HG02981 (cell line): ENCODE measurements around the gene SBK1.
"Not testable (repeated sequence)": the region's sequence is repeated elsewhere in the genome, so short reads cannot be mapped to it uniquely, and the experiment has no call there.

ENCODE experiments used
- ATAC-seq: cut with Tn5 transposase; IDR thresholded peaks from one replicate; pipeline ENCODE4 v1.9.1; 2021; ENCODE audit warnings: mild to moderate bottlenecking, moderate library complexity; ENCODE audit not compliant: unreplicated experiment

SBK1 gene

DNA sequence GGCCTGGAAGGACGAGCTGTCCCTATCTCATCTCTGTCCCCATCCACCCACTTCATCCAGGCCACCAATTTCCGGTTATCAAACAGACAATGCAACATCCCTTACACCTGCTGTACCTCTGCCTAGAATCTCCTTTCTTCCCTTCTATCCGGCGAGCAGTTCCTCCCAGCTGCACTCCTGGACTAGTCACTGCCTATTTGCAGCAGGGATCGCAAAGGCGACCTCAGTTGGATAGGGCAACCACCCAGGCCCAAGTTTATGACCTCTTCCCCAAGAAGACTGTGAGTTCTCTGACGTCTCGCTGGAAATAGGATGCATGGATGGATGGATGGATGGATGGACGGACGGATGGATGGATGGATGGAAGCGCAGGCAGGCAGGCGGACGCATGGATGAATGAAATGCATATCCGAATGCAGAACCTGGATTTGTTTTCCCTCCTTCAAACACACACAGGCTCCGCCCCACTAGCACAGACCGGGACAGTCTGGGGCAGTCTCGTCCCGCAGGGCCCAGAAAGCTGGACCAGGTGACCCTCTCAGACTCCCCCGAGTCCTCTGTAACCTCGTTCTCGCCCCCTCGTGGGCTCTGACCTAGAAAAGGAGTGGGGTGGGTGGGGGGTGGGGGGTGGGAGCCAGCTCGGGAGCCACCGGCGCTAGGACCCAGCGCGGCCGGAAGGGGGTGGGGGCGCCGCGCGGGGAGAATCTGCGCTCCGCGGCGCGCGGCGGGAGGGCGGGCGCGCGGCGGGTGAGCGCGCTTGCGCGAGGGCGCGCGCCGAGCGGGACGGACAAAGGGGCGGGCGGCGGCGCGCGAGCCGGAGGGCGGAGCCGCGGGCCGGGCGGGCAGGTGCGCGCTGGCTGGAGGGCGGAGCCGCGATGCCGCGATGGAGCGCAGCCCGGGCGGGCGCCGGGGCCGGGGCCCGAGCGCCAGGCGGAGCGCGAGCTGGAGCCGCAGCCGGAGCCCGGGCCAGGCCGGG is at the start of gene SBK1:
Gene SBK1 (plus strand): TSS at position 875 of the 976 bp plus-strand sequence. CDS start 24,867 bp downstream, outside the sequence.
- peak; percentile 89 for ATAC-seq

DNA sequence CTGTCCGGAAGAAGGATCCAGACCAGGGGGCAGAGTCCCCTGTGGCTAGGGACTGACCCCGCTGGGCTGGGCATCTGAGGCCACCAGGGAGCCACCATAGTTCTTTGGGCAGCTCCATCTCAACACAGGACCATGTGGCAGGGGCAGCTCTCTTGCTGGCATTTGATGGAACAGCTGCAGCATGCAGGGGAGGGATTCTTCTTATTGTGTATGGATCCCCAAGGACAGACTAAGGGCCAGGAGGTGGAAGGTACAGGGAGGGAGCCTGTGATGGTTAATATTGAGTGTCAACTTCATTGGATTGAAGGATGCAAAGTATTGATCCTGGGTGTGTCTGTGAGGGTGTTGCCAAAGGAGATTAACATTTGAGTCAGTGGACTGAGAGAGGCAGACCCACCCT is 42.8 kb upstream of the SBK1 start:
- ATAC-seq = not testable (repeated sequence)

DNA sequence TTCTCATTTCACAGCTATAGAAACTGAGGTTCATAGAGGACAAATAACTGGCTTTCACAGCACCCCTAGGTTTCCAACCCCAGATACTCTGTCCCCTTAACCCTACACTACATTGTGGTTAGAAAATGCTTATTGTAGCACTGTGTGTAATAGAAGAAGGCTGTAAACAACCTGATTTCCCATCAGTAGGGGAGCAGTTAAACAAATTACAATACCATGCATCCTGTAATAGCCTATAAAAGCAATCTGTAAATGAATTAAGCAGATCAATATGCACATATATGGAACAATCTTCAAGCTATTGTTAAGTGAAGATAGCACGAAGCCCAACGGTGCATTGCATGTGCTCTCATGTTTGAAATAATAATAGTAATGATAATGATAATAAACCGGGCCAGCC is 41.3 kb upstream of the SBK1 start:
- no peak for ATAC-seq

DNA sequence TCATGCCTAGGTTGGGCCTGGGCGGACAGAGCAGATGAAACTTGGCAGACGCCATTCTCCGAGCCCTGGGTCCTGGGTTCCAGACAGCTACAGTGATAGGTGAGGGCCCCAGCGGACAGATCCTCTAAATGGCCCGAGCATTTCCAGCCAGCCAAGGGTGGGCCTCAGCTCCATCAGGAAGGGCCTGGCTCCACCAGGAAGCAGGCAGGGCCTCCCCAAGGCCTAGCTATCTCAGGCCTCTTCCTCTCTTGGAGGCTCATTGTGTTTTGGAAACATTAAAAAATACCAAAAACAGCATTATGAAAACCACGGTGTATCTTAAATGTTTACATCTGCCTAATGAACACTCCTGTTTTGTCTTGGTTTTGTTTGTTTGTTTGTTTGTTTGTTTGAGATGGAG is 38.2 kb upstream of the SBK1 start:
- no peak for ATAC-seq

DNA sequence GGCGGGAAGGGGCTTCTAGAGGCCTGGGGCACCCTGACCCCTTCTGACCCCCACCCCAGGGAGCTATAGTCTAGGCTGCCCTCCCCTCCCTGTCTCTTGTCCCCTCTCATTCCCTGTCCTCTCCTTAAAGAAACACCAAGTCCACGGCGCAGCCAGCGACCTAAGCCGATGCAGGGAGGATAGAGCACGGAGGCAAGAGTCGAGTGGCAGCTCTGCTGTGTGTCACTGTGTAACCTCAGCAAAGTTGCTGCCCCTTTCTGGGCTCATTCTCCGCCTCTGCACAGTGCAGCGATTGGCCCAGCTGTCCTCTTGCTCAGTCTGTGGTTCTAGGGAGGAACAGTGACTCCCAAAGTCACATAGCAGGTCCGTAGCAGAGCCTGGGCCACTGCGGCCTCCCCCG is 36.5 kb upstream of the SBK1 start:
- no peak for ATAC-seq

DNA sequence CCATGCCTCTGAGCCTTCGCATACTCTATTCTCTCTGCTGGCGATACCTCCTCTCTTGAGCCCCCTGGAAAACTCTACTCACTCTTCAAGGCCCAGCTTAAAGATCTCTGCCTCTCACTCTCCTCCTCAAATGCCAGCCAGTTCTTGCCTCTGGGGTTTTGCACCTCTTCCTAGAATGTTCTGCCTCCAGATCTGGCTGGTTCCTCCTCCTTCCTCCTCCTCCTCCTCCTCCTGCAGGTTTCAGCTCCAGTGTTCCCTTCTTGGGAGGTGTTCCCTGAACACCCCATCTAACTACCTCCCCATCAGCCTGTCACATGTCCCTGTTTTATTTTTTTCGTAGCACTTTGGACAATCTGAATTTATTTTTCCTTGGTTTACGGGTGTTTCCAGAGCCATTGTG is 35.1 kb upstream of the SBK1 start:
- no peak for ATAC-seq

DNA sequence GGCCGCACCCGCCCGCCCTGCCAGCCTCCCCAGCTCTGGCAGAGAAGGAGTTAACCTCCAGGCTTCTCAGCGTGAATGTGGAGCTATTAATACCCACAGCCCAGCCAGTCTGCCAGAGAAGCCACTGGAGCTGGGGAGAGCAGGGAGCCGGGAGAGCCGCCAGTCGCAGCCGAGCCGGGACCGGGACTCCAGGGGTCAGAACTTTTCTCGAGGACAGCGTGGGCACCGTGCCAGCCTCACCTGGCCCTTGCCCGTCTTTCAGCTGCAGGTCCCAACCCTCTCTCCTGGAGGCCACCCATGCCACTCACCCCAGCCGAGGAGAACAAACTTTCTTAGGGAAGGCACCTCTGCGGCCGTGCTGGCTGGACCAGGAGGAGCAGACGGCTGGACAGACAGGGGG is 33.8 kb upstream of the SBK1 start:
- no peak for ATAC-seq

DNA sequence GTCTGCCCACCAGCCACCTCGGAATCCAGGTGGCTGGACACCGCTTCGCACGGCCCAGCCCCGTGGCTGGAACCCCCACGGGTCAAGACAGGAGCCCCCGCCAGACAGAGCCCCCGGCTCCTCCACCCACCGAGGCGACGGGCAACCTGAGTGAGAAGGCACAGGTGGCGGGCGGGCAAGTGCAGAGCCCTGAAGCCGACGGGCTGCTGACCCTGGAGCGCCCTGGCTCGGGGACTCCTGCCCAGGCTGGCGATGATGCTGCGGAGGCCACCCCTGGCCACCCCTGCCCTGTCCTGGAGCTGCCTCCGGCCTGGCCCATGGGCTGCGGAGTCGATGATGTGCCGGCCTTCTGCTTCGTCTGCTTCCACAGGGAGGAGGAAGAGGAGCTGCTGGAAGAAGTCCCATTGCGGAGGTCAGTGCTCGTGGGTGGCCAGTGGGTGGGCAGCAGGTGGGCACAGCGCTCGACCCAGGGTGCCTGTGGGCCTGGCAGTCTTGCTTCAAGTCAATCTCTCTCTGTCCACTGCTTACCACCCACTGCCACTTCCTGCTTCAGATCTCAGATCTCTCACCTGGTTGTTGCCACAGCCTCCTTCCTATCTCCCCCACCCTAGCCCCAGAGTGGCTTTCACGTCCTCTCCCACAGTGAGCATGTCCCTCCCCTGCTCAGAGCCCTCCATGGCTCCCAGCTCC is 33.1 kb upstream of the SBK1 start:
- no peak for ATAC-seq

DNA sequence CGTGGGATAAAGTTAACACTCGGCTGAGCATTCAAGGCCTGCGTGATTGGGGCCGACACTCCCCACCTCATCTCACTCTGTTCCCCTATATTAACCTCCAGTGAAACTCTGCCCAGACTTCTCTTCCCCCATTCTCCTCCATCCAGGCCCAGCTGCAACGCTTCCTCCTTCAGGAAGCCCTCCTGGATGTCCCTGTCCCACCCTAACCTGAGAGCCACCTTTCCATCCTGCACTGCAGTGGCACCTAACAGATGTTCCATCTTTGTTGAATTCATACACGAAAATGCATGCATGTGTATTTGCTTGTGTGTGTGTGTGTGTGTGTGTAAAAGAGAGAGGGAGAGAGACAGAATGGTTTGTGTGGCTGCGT is 32.6 kb upstream of the SBK1 start:
- ATAC-seq = no peak

DNA sequence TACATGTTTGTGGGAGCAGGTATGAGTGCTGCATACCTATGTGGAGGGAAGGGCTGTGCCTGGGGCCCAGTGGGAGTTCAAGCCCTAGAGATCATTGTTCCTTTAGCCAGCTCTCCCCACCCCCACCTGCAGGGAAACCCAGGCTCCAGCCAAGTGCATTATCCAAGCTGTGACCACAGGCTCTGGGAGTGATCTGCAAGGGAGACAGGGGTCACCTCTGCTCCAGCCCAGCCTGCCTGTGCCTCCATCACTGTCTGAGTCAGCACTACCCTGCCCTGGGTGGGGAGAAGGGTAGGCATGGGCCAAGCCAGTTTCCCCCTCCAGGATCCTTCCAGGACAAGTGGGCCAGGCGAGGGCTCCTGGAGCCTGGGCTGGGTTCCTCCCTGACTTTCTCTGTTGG is 32.1 kb upstream of the SBK1 start:
- ATAC-seq = no peak

DNA sequence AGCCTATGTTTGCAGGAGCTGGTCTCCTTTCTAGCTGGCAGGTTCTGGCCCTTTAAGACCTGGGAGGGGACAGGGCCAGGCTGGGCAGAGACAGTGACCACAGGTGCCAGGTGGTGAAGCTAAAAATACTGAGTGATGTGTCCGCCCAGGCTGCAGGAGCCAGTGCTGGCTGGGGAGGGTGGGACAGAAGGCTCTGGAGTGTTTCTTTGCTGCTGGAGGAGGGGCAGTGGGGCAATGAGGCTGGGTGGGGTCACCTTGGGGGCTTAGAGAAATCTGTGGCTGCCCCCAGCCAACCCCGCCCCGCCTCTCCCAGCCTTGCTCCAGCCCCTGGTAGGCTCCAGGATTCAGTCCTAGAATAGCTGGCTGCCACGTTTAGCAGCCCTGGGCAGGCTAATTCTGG is 30.4 kb upstream of the SBK1 start:
- ATAC-seq = no peak

DNA sequence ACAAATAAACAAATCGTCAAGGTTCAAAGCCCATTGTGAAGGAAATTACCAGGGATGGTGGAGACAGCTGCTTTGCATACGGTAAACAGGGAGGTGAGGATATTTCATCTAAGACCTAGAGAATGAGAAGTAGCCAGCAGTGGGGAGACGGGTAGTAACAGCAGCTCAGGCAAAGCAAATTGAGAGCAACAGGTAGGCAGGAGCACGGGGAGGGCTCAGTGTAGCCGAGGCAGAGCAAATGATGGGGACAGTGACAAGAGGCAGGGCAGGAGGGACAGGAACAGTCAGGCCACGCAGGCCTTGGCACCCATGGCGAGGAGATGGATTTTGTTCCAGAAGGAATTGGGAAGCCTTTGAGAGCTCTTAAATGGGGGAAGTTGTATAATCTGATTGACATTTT is 29.0 kb upstream of the SBK1 start:
- no peak for ATAC-seq

DNA sequence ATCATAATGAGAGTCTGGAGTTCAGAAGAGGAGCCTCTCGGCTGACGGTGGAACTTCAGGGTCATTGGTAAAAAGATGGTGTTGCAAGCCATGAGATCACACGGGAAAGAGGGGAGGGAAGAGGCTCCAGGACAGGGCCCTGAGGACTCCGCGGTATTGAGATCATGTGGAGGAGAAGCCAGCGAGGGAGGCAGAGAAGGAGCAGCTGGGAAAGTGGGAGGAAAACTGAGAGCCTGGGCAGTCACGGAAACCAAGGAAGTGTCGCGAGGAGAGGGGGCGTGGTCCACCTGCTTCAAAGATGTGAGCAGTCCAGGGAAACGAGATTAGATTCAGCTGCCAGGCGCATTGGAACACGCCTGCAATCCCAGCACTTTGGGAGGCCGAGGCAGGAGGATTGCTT is 27.7 kb upstream of the SBK1 start:
- no peak for ATAC-seq

DNA sequence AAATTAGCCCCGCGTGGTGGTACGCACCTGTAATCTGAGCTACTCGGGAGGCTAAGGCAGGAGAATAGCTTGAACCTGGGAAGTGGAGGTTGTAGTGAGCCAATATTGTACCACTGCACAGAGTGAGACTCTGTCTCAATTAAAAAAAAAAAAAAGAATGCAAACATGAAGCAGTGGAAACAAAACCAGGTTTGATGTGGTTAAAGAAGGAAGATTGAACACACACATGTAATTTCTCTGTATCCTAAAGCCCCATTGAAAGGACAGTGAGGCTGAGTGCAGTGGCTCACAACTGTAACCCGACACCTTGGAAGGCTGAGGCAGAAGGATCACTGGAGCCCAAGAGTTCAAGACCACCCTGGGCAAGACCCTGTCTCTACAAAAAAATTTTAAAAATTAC is 26.5 kb upstream of the SBK1 start:
- no peak for ATAC-seq

DNA sequence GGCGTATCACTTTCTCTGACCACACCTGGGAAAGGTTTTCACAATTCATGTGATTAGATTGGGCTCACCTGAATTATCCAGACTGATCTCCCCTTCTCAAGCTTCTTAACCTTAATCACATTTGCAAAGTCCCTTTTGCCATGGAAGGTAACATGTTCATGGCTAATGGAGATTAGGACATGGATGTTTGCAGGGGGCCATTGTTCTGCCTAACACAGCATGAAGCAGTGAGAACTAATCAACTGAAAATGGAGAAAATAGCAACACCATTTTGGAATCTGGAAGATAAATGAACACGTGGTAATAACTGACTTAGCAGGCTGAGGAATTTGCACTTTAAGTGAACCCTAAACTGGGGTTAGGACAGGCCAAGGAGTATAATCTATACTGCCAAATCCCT is 25.0 kb upstream of the SBK1 start:
- no peak for ATAC-seq

DNA sequence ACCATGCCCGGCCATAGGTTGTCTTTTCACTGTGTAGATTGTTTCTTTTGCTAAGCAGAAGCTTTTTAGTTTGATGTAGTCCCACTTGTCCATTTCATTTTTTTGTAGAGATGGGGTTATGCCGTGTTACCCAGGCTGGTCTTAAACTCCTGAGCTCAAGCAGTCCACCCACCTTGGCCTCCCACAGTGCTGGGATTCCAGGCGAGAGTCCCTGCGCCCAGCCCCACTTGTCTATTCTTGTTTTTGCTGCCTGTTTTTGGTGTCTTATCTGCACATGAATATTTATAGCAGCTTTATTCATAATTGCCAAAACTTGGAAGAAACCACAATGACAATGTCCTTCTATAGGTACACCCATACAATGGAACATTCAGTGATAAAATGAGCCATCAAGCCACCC is 18.8 kb upstream of the SBK1 start:
- ATAC-seq = no peak

DNA sequence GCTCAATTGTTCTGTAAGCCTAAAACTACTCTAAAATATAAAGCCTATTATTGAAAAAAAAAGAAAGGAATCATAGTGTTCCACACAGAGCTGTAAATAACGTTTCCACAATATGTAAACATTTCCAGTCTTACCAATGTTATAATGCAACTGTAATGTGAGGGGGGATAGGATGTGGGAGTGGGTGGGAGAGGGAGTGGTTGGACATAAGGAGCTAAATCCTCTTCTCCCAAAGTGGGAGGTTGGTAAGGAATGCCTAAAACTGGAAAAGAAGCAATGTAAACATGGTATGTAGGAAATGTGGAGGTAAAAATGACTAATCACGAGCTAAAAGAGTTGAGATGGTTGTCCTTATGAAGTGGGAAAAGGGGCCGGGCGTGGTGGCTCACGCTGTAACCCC is 17.6 kb upstream of the SBK1 start:
- no peak for ATAC-seq

DNA sequence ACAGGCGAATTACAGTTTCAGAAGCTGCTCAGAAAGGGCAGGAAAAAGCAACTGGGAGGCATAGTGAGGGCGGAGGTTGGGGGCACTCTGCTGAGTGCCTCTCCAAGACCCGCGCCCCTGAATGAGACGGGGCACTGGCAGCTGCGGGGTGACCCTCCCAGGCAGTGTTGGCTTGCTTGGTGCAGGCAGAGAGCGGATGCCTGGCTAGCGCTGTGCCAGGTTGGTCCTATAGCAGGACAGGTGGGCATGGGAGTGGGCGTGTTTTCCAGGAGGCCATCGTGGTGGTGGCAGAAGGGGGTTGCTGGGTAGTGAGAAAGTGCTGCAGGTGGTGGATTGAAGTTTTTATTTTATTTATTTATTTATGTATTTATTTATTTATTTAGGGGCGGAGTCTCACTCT is 16.0 kb upstream of the SBK1 start:
- ATAC-seq = no peak

DNA sequence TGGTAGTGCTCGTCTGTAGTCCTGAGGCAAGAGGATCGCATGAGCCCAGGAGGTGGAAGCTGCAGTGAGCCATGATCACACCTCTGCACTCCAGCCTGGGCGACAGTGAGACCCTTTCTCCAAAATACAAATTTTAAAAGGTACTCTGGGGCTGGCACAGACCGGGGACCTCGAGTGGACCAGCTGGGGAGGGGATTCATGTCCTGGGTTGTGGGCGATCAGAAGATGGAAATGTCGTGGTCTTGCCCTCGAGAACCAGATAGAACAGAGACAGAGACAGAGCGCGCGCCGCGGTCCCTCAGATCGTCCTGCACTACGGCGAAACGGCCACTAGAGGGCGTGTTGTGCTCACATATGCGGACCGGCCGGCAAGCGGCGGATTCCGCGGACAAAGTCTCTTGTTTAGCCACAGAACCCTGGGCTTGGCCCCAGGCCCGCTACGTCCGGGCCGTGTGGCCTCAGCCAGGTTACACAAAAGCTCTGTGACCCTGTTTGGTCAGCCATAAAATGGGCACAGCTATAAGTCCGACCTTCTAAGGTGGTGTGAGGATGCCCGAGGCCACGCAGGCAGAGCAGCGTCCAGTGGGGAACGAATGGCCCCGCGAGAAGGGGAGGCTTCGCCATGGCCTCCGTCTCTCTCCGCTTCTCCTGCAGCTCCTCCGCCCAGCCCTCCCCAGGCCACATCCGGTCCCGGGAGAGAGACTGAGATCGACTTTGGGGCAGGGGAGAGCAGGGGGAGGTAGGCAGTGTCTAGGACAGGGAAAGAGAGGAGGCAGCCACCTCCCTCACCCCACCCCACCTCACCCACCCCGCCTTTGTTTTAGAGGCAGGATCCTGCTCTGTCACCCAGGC is 14.6 kb upstream of the SBK1 start:
- ATAC-seq = no peak

DNA sequence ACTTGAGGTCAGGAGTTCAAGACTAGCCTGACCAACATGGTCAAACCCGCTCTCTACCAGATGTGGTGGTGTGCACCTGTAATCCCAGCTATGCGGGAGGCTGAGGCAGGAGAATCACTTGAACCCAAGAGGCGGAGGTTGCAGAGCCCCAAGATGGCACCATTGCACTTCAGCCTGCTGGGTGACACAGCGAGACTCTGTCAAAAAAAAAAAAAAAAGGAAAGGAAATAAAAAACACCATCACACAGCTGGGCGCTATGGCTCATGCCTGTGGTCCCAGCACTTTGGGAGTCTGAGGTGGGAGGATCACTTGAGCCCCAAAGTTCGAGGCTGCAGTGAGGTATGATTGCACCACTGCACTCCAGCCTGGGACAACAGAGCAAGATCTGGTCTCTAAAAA is 13.3 kb upstream of the SBK1 start:
- ATAC-seq = no peak
